Esophagus muscularis mucosa (tissue), 3 donors: ENCODE measurements around the gene PTPRN2.

Experiments used
- CTCF ChIP-seq, 3 experiments: fragments of 200-600 bp in 2 of 3; fragments of 450-650 bp in 1 of 3; sonication (generic) in 2 of 3; IDR thresholded peaks; one replicate each; pipeline ENCODE4 v1.5.1; 2017 to 2019; ENCODE audit warnings: antibody characterized with exemption in 3 of 3, mild to moderate bottlenecking in 2 of 3, moderate library complexity in 1 of 3
- POLR2A ChIP-seq: fragments of 450-650 bp; IDR thresholded peaks from one replicate; pipeline ENCODE4 v1.6.1; 2017; ENCODE audit warnings: antibody characterized with exemption, moderate library complexity, mild to moderate bottlenecking, low read depth

- TF ChIP-seq POLR2A (no peak), CTCF (IDR thresholded peaks at IDR 0.05) (no peak)
Measured at GRCh38 chr7:158004123-158004490, 583.5 kb downstream of the PTPRN2 start.
